HG03575 (cell line): ENCODE results near the gene HNRNPF.
"Not testable (repeated sequence)": the region's sequence is repeated elsewhere in the genome, so short reads cannot be mapped to it uniquely, and the experiment has no call there.

Experiments used
- ATAC-seq: cut with Tn5 transposase; IDR thresholded peaks from one replicate; pipeline ENCODE4 v1.9.1; 2021; ENCODE audit not compliant: unreplicated experiment, insufficient number of reproducible peaks, low FRiP score; ENCODE audit errors: extremely low read depth

HNRNPF gene

GRCh38 chr10:43424416-43424815 is 15.4 kb upstream of the HNRNPF start:
- no peak for ATAC-seq

DNA sequence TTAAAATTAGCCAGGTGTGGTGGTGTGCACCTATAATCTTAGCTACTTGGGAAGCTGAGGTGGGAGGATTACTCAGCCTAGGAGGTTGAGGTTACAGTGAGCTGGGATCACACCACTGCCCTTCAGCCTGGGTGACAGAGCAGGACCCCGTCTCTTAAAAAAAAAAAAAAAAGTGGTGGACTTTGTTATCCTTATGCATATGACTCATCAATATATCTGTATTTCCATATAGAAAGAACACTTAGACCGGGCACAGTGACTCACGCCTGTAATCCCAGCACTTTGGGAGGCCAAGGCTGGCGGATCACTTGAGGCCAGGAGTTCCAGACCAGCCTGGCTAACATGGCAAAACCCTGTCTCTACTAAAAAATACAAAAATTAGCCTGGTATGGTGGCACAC is 13.0 kb upstream of the HNRNPF start:
- not testable (repeated sequence) for ATAC-seq

DNA sequence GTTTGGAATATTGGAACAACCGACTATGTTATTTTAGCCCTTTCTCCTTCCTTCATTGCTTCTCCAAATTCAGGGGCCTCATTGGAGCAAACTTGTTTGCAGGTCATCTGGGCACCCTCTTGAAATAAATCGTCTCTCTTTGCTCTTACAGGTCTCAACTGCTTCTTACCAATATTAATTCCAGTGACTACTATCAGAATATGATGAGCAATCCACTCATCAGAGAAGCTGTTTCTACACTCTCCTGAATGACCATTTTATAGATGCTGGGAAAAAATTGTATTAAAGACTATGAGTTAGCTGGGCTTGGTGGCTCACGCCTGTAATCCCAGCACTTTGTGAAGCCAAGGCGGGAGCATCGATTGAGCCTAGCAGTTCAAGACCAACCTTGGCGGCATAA is 12.5 kb upstream of the HNRNPF start:
- no peak for ATAC-seq

DNA sequence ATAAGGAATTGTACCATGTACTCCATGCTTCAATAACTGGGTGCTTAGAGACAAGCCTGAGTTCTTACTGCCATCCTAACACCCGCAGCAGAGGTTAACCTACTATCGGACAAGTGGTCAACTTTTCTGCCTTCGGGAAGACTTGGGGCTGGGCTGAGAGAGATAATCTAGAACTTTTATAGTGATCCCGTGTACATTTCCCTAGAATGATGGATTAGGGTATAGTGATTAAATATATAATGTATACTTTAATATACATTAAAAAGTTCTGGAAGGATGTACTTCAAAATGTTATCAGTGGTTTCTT is 12.2 kb upstream of the HNRNPF start:
- ATAC-seq = no peak

- ATAC-seq = peak; percentile 35
Observed at GRCh38 chr10:43420369-43421200, 11.6 kb upstream of the HNRNPF start.

- ATAC-seq = no peak
Observed at GRCh38 chr10:43419997-43420368, 11.0 kb upstream of the HNRNPF start.

DNA sequence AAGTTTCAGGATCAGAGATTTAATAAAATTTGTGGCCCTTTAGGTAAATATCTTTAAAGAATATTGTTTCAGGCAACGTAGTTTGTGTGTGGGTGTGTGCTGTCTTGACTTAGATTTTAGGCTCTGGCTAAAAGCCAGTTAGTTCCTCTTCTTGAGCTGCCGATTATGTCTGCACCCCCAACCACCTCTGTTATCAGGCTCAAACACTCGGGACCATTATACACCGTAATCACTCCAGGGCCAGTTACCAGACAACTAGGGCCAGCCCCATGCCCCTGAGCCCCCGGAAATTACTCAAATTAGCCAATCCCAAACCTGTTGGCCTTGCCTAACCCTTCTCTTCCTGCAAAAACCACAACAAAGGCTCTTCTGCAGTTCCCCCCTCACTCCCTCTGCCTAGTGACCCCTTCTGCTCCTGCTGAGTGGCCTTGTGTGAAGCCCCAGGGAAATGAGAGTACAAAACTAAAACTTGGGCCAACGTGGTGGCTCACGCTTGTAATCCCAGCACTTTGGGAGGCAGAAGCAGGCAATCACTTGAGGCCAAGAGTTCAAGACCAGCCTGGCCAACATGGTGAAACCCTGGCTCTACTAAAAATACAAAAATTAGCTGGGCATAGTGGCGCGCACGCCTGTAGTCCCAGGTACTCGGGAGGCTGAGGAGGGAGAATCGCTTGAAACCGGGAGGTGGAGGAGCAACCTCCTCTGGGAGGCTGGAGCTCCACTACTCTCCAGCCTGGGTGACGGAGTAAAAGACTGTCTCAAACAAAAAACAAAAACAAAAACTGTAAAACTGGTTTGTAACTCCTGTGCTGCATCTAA is 9.2 kb upstream of the HNRNPF start:
- ATAC-seq = no peak

- ATAC-seq = no peak
Observed at GRCh38 chr10:43415544-43415943, 6.6 kb upstream of the HNRNPF start.

GRCh38 chr10:43411536-43411935 is 2.5 kb upstream of the HNRNPF start:
- ATAC-seq = no peak

DNA sequence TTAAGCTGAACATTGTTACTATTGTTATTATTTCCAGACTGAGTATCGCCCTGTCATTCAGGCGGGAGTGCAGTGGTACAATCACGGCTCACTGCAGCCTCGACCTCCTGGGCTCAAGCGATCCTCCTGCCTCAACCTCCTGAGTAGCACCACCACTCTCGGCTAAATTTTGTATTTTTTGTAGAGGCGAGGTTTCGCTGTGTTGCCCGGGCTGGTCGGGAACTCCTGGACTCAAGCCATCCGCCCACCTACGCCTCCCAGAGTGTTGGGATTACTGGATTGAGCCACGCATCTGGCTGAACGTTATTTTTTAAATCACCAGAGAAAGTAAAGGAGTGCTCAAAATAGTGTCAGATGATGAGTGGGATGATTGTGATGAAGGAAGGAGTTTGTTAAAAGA is 1.4 kb upstream of the HNRNPF start:
- no peak for ATAC-seq

- no peak for ATAC-seq
Observed at GRCh38 chr10:43409385-43410109, 561 bp upstream of the HNRNPF start.

DNA sequence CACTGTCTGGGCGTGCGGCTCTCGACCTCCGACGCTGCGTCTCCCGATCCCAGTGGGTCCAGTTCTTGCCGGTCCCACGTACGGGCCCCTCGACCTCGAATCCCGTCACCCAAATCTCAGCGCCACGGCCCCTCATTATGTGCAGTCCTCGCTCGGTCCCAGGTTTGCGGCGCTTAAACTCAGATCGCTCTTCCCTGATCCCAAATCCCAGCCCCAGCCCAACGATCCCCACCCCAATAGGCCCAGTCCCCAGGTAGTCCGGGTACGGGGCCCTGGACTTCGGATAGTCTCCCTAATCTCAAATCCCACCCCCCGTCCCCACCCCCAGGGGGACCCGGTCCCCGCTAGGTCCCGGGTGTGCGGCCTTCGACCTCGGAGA is 666 bp downstream of the HNRNPF start:
- no peak for ATAC-seq

- peak; percentile 39 for ATAC-seq
Observed at GRCh38 chr10:43407576-43408330, 1.2 kb downstream of the HNRNPF start.

- no peak for ATAC-seq
Observed at GRCh38 chr10:43407148-43407575, 1.8 kb downstream of the HNRNPF start.

- no peak for ATAC-seq
Observed at GRCh38 chr10:43404704-43405084, 4.3 kb downstream of the HNRNPF start.

DNA sequence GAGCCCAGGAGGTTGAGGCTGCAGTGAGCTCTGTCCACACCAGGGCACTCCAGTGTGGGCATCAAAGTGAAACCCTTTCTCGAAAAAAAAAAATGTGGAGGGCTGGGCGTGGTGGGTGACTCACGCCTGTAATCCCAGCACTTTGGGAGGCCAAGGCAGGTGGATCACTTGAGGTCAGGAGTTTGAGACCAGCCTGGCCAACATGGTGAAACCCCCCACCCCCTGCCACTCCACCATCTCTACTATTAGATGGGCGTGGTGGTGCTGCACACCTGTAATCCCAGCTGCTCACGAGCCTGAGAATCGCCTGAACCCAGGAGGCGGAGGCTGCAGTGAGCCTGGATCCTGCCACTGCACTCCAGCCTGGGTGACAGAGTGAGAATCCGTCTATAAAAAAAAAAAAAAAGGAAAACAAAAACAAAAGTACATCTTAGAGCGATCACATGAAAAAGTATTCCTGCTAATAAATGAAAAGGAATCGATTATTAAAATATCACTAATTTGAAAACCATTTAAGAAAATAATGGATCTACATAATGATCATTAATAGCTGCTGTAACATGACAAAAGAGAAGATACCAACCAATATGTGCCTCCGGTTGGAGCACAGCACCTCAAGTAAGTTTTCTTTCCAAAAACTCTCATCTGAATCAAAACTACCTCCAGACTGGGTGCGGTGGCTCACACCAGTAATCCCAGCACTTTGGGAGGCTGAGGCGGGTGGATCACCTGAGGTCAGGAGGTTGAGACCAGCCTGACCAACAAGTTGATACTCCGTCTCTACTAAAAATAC is 4.9 kb downstream of the HNRNPF start:
- no peak for ATAC-seq

DNA sequence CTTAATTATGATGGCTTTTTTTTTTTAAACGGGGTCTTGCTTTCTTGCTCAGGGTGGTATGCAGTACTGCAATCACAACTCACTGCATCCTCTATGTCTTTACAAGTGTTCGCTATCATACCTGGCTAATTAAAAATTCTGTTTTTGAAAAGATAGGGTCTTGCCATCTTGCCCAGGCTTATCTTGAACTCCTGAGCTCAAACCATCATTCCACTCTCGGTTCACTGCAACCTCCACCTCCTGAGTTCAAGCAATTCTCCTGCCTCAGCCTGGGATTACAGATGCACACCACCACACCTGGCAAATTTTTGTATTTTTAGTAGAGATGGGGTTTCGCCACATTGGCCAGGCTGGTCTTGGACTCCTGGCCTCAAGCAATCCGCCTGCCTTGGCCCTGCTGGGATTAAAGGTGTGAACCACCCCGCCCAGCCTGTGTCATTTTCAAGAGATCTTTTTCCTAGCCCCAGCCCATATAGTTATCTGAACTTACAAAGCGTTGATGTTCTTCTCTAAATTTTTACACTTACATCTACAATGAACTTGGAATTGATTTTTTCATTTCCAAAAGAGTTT is 6.0 kb downstream of the HNRNPF start:
- no peak for ATAC-seq

DNA sequence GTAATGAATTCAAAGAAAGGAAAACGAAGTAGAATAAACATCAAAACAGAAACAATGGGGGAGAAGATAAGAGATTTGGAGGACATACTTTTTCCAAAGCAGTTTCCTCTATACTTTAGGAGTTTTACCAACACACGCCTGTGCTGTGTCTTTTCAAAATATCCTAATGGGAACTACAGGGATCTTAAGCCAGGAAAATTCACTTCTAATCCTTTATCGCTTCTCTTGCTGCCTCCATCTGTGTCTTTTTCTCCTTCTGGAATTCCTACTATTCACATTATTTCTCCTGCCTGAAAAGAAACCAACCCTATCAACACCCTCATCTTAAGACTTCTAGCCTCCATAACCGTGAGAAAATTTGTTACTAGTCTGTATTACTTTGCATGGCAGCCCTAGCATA is 6.8 kb downstream of the HNRNPF start:
- ATAC-seq = no peak
